Measurements from ENCODE around the gene EPS15.

DNA sequence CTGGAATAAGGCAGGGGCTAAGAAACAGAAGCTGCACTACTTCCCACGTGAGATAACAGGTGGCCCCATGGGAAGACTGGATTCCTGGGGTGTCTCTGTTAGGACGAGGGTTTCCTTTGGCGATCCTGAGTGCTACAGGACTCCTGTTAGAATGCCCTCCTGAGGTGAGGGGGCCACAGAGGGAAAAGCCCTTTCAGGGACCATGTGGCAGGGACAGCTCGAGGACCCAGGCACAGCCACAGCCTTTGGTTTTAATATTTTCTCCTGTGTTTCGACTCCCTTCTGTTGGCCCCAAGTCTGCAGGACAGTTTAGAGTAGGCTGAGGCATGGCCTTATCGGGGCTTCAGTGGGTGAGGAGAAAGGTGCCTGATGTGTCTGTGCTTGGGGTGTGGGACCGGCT lies 201.3 kb downstream of the EPS15 start:
- no peak for TF ChIP-seq FOXA1 (IDR thresholded peaks at IDR 0.05)
- TF ChIP-seq, protein P1, sequence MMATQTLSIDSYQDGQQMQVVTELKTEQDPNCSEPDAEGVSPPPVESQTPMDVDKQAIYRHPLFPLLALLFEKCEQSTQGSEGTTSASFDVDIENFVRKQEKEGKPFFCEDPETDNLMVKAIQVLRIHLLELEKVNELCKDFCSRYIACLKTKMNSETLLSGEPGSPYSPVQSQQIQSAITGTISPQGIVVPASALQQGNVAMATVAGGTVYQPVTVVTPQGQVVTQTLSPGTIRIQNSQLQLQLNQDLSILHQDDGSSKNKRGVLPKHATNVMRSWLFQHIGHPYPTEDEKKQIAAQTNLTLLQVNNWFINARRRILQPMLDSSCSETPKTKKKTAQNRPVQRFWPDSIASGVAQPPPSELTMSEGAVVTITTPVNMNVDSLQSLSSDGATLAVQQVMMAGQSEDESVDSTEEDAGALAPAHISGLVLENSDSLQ (IDR thresholded peaks at IDR 0.05) = no peak
- no peak for TF ChIP-seq SP1 (IDR thresholded peaks at IDR 0.05)
- no peak for TF ChIP-seq ELF4 (IDR thresholded peaks at IDR 0.05)

Measured in HEK293T (cell line).